Measurements from ENCODE around the gene TXNL4B.

Gene TXNL4B

DNA sequence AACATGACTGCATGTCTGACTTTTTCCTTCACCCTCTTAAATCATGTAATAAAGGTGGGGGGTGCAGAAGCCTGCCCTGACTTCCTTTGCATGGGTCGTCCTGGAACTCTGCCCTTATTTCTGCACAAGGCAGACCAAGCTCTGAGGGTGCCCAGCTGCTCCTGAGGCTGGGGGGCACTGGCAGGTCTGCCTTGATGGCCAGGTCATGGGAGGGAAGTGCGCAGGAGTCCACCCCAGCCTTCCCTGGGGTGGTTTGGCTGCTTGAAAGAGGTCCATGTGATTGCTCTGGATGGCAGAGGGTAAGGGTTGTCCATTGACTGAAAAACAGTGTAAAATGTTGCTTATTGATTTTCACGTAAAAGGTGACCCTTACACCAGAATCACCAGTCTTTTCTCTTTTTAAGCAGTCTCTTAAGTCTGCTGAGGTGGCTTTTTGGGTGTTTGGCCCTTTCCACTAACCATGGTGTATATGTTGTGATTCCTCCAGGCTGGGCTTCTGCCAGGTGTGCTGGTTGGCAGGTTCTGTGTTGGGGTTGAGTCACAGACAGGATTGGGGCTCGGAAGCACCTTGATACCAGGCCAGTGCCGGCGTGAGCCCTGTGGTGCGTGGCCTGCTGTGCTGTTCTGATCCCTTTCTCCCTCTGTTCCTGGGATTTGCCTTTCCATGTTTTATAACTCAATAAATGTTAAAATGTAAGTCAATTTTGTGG lies 19.6 kb upstream of the TXNL4B start:
- Histone ChIP-seq H3K27ac (no peak overlapping the region), H3K4me3 (no peak overlapping the region)

DNA sequence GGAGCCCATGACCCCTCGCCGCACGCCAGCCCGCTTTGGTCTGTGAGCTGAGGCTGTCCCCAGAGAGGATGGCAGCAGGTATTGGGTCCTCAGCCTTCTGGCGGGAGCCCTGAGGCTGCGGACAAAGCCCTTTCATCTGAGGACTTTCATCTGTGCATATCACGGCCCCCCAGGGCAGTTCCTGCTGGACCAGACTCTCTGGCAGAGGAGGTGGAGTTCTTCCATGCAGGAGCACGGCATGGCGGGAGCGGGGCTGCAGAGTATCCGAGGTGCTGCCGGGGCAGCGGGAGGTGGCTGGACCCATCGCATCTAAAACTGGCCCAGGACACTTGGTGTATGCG lies 19.0 kb upstream of the TXNL4B start:
- Histone ChIP-seq H3K4me3 (no peak overlapping the region), H3K27ac (no peak overlapping the region)

GRCh38 chr16:72111657-72112451 lies 18.4 kb upstream of the TXNL4B start:
- H3K4me3 ChIP-seq, result no peak overlapping the region

DNA sequence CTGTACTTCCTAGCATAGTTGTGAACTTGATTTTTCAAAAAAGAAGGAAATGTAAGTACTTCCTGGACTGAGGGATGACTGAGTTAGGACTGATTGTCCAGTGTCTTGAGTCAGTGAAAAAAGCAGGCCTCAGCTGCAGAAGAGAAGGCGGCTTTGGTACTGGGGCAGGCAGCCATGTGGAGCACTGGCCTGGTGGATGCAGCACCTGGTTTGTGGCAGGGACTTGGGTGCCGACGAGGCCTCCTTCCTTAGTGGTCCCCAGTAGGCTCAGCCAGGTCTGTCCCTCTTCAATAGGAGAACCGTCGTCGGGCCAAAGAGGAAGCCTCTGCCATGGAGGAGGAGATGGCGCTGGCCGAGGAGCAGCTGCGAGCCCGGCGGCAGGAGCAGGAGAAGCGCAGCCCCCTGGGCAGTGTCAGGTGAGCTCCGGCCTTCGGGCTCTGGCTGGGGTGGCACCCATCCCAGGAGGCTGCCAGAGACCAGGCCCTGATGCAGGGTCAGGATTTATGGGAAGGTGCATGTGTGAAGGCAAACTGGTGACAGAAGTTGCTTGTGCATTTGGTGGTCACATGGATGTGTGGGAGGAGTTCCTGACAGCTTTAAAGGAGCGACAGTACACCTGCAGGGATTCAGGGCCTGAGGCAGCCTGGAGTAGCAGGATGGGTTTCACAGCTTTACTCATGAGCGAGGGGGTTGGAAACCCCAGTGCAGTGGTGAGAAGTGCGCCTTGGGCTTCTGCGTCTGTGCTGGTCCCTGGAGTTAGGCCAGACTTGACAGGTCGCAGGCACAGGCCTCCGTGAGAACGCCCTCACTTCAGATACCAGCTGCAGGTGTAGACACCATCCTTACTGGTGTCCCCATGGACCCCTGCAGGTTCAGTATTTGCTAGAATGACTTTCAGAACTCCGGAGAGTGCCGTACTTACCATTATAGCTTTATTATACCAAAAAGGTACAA lies 17.5 kb upstream of the TXNL4B start:
- Histone ChIP-seq H3K4me3 (no peak overlapping the region), H3K27ac (no peak overlapping the region)

More at GRCh38 chr16:72111657-72112451, 18.4 kb upstream of the TXNL4B start:
- H3K27ac ChIP-seq, result no peak overlapping the region

- H3K4me3 ChIP-seq, result no peak overlapping the region
Measured at GRCh38 chr16:72109966-72110530, 16.6 kb upstream of the TXNL4B start.

DNA sequence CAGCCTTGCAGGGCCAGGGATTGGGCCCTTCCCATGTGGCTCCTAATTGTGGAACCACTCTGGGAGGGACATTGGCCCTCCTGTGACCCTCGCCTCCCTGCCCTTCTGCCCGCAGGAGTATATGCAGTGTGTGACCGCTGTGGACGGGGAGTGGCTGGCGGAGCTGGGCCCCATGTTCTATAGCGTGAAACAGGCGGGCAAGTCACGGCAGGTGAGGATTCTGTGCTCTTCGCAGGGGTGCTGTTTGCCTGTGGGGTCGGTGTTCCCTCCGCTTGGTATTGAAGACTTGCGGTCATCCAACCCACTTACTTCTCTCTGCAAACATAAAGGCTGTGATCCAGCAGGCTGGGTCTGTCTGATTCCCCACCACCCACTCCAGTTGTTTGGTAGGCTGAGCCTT lies 15.9 kb upstream of the TXNL4B start:
- H3K27ac ChIP-seq, result no peak overlapping the region
- H3K4me3 ChIP-seq, result no peak overlapping the region

More at GRCh38 chr16:72109966-72110530, 16.6 kb upstream of the TXNL4B start:
- H3K27ac ChIP-seq, result no peak overlapping the region

GRCh38 chr16:72108353-72109102 lies 15.1 kb upstream of the TXNL4B start:
- Histone ChIP-seq H3K27ac (no peak overlapping the region), H3K4me3 (no peak overlapping the region)

GRCh38 chr16:72107371-72107770 lies 14.0 kb upstream of the TXNL4B start:
- no peak overlapping the region for H3K4me3 ChIP-seq
- no peak overlapping the region for H3K27ac ChIP-seq

GRCh38 chr16:72105978-72106377 lies 12.6 kb upstream of the TXNL4B start:
- no peak overlapping the region for H3K4me3 ChIP-seq
- H3K27ac ChIP-seq, result no peak overlapping the region

DNA sequence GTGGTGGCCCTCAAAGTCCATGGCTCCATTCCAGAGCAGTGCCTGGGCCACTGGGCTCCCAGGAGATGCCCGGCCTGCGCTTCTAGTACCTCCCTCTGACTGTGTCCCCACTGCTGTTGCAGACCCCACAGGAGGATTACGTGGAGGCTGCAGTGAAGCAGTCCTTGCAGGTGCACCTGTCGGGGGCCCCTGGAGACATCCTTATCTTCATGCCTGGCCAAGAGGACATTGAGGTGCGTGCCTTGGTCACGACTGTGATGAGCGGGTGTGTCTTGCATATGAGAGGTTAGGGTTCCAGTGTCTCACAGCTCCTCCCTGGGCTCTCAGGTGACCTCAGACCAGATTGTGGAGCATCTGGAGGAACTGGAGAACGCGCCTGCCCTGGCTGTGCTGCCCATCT lies 11.5 kb upstream of the TXNL4B start:
- no peak overlapping the region for H3K27ac ChIP-seq
- H3K4me3 ChIP-seq, result no peak overlapping the region

DNA sequence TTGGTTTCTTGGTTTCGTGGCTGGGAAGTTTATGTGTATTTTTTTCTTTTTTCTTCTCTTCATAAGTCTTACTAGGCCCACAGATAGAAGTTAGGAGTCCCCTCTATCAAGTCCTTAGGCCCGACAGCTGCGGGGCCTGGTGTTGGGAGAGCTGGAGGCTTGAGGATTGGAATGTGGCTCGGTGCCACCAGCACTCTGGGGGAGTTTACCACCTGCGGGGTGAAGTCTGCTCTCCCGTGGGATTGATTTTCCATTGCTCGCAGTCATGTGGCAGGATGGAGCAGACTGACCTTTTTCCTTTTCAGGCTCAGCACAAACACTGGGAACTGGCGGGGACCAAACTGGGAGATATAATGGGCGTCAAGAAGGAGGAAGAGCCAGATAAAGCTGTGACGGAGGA lies 7.8 kb upstream of the TXNL4B start:
- Histone ChIP-seq H3K4me3 (no peak overlapping the region), H3K27ac (no peak overlapping the region)

DNA sequence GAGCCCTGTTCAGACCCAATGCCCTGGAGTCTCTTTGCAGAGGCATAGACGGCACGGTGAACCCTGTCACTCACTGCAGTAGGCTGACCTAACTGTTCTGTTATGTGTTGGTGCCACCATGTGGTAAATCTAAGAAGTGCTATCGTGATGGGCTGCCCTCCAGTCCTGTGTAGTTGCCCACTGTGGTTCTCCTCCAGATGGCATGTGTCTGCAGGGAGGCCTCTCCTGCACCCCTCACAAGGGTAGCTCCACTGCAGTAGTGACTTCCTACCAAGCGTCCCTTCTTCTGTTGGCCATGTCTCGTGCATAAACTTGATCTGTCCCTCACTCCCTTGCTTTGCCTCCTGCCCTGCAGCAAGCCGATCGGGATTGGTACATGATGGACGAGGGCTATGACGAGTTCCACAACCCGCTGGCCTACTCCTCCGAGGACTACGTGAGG lies 6.0 kb upstream of the TXNL4B start:
- Histone ChIP-seq H3K27ac (no peak overlapping the region), H3K4me3 (no peak overlapping the region)

DNA sequence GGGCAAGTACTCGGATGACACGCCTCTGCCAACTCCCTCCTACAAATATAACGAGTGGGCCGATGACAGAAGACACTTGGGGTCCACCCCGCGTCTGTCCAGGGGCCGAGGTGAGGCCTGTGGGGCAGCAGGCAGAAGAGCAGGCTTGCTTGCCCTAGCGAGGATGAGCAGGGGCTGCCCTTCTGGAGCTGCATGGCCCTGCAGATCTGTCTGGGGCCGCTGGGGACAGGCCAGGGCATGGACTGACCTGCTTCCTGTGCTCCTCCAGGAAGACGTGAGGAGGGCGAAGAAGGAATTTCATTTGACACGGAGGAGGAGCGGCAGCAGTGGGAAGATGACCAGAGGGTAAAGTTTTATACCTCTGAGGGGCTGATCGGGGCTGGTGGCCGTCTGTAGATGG lies 5.5 kb upstream of the TXNL4B start:
- no peak overlapping the region for H3K4me3 ChIP-seq

DNA sequence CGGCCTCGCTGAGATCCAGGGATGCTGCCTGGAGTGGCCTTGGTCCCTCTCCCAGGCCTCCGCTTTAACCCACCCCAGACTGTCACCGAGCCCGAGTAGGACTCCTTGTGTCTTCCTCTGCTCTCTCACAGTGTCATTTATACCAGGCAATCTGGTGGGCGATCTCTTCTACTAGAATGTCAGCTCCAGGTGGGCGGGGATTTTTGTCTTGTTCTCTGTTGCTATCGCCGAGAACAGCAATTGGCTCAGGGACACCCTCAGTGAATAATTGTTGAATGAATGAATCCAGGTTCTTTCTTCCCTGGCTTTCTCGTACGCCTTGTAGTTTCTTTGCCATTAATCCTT lies 818 bp upstream of the TXNL4B start:
- H3K4me3 ChIP-seq, result peak overlapping the region; percentile 76 to 97 (median 82)
- H3K27ac ChIP-seq, result peak overlapping the region; percentile 76 to 98 (median 92)

More for the DNA sequence above, 5.5 kb upstream of the TXNL4B start:
- H3K27ac ChIP-seq, result no peak overlapping the region

DNA sequence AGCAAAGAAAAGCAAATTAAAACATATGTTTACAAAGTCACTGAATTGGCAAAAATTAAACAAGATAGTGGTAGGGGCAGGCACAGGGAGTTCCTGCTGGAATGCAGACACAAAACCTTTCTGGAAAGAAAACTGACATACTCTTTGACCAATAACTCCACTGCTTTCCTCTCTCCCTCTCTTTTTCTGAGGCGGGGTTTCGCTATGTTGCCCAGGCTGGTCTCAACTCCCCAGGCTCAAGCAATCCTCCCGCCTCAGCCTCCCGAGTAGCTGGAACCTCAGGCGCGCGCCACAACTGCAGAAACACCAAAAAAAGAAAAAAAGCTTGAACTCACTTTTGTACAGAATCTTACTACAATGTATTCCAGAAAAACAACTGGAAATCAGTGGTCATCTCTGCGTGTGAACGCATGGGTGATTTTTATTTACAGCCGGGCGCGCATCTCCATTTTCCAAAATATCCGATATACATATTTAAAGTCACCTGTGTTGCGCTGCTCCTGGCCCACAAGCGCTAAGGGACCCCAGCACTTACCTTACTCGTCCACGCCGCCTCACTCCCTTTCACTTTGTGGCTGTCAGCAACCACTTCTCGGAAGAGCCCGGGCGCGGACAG lies 480 bp downstream of the TXNL4B start:
- H3K4me3 ChIP-seq, result peak overlapping the region; percentile 76 to 97 (median 82)
- peak overlapping the region; percentile 36 to 98 (median 91) for H3K27ac ChIP-seq

DNA sequence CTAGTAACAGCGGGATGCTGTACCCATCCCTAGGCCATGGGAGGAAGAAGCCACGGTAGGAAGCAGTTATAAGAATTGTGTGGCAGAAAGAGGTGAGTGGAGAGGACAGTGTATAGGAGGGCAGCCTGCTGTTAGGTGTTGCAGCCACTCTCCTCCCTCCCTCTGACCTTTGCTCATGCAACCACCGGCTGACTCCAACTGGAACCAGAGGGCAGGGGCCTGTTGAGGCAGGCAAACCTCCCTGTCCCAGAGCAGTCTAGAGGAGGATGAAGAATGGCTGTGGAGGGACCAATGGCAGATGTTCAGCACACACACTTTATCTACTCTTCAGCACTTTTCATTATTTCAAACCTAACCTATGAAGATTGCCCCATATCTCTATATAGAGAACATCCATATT lies 2.2 kb downstream of the TXNL4B start:
- Histone ChIP-seq H3K4me3 (no peak overlapping the region), H3K27ac (no peak overlapping the region)

DNA sequence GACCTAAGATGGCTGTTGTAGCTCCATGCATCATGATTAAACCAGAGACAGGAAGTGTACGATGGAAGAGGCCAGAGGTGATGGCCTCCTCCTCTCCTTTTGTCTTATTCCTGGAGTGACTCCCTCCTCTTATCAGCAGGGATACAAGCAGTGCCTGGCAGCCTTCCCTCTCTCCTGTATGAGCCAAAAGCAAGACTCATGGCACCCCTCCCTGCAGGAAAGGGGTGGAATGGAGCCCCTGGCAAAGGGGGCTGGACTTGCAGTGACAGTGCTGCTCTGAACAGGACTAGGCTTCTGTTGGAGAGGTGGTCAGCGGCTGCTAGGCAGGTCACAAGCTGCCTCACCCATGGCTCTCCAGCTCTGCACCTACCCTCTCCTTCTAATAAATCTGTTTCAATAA lies 8.4 kb downstream of the TXNL4B start:
- Histone ChIP-seq H3K4me3 (no peak overlapping the region), H3K27ac (no peak overlapping the region)

- Histone ChIP-seq H3K4me3 (no peak overlapping the region), H3K27ac (no peak overlapping the region)
Measured at GRCh38 chr16:72084445-72084844, 9.0 kb downstream of the TXNL4B start.
